ENCODE measurements around the gene CHPF.
A peak's percentile ranks its signal among the peaks of the same experiment; 100 is the strongest.

The CHPF gene

GRCh38 chr2:219549619-219550018 is 6.0 kb upstream of the CHPF start:
- DNase-seq: no peak

DNA sequence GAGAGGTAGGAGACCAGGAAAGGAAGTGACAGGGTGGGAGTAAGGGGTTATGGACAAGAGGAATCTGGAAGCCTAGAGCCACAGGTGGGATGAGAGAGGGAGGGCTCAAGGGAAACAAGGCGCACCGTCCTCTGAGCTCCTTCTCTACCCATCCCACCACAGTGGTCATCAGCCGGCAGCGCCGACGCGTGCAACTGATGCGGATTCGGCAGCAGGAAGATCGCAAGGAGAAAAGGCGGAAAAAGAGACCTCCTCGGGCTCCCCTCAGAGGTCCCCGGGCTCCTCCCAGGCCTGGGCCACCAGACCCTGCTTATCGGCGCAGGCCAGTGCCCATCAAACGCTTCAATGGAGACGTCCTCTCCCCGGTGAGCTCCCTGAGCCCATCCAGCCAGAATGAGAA is 5.4 kb upstream of the CHPF start:
- no peak for DNase-seq

GRCh38 chr2:219547621-219548020 is 4.0 kb upstream of the CHPF start:
- no peak for DNase-seq

DNA sequence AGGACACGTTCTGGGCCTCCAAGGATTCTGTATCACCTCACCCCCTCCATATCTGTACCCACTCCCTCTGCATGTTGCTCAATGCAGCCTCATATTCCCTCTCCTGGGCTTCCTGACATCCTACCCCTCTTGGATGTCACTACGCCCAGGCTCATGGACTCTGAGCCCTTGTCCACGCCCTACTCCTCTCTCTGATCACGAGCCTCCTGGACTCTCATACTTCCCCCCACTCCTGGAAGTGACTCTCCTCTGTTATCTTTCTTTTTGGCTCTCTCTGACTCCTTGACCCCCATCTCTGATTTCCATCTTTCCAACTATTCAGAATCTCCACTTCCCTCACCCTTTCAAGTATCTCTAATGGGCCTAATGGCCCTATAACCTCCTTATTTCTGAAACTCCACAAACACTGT is 2.3 kb upstream of the CHPF start:
- DNase-seq: no peak

GRCh38 chr2:219545295-219545942 is 1.8 kb upstream of the CHPF start:
- DNase-seq: no peak

DNA sequence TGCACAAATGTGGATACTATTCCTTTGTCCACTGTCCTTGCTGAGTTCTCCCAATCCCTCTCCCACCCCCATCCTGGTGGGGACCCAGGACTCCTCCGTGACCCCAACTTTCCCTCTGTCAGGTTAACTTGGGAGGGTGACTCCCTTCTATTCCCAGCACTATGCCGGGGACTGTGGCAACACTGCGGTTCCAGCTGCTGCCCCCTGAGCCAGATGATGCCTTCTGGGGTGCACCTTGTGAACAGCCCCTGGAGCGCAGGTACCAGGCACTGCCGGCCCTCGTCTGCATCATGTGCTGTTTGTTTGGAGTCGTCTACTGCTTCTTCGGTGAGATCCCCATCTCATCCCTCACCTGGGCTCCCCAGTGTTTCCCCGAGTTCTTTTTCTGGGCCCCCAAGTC is 958 bp upstream of the CHPF start:
- no peak for DNase-seq

DNA sequence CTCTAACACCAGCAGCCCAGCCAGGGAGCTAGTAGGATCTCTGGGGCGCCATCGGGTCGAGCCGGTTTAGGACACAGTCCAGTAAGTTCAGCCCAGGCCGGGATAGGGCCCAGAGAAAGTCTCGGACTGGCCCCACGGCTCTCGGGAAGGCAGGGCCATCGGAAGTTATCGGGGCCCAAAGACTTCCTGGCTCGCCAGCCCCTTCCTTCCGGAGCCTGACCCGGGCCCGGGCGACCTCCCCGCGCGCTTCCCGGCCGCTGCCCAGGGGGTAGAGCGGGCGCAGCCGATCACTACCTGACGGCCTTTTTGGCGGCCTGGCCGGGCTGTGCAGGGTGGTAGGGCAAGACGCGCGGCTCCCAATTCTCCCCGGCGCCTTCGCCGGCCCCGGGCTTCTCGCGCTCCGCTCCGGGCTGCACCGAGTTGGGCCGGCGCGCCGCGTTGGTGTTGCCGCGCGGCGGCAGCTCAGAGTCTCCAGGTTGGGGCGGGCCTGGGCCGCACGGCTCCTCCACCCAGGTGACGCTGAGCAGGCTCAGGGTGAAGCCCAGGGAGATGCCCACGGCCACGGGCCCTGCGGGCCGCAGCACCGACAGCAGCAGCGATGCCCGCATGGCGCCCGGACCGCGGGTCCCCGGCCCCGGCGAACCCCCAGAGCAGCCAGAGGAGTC is 546 bp downstream of the CHPF start:
- DNase-seq: no peak

GRCh38 chr2:219541611-219542180 is 1.9 kb downstream of the CHPF start:
- peak; percentile 77 for DNase-seq

GRCh38 chr2:219540784-219541504 is 2.7 kb downstream of the CHPF start:
- no peak for DNase-seq

DNA sequence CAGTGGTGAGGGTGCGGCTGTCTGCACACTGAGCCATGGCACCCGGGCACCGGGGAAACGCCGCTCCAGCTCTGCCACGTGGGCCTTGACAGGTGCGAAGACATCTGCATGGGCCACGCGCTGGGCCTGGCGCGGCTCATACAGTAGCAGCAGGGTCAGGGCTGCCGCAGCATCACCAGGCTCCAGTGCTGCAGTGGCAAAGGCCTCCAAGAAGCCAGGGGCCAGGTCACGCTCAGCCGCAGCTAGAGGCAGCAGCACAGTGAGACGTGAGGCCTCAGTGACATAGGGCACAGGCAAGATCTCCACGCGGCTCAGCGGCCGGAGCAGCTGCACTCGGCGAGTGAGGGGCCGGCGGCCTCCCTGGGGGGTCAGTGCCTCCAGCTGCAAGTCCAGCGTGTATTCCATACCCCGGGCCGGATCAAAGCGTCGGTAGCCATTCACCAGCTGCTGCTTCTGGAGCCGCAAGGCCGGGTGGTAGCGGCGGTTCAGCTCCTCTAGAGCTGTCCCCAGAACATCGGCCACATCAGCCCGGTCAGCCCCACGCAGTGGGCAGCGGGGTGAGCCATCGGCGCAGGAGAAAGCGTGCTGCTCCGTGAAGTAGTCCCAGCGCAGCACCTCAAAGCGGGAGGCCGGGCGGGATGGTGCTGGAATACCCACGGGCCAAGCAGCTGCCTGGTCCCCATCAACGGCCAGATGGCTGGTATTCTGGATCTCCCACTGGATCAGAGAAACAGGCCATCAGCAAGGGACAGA is 3.5 kb downstream of the CHPF start:
- no peak for DNase-seq

DNA sequence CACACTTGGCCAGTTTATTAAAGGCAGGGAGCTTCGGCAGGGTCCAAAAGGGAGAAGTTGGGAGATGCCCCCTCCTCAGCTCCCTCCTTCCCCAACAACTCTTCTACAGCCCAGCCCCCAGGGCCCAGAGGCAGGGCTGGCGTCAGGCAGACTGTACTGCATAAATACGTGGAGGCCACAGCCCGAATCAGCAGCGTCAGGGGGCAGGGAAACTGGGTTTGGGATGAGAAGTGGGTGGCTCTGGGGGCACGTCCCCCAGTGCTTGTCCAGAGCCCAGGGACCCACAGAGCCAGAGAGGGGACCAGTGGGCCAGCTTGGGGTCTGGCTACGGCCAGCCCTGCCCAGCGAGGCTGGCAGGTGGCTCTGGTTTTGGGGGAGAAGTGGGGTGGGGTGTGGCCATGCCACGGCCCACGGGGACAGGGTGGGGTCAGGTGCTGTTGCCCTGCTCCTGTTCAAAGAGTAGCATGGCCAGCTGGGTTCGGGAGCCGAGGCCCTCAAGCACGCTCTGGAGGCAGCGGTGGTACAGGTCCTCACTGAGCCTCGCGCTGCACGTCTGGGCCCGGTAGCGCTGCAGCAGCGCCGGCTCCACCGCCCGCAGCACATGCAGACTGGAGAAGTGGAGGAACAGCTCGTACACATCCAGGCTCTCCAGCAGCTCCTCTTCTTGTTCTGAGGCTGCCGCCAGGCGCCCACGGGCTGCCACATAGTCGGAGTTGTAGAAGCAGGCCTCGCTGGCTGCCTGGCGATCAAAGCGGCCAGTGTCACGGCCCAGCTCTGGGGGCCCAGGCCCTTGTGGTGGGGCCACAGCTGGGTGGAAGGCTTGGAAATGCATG is 4.4 kb downstream of the CHPF start:
- DNase-seq: no peak

GRCh38 chr2:219538504-219538951 is 5.1 kb downstream of the CHPF start:
- DNase-seq: no peak

DNA sequence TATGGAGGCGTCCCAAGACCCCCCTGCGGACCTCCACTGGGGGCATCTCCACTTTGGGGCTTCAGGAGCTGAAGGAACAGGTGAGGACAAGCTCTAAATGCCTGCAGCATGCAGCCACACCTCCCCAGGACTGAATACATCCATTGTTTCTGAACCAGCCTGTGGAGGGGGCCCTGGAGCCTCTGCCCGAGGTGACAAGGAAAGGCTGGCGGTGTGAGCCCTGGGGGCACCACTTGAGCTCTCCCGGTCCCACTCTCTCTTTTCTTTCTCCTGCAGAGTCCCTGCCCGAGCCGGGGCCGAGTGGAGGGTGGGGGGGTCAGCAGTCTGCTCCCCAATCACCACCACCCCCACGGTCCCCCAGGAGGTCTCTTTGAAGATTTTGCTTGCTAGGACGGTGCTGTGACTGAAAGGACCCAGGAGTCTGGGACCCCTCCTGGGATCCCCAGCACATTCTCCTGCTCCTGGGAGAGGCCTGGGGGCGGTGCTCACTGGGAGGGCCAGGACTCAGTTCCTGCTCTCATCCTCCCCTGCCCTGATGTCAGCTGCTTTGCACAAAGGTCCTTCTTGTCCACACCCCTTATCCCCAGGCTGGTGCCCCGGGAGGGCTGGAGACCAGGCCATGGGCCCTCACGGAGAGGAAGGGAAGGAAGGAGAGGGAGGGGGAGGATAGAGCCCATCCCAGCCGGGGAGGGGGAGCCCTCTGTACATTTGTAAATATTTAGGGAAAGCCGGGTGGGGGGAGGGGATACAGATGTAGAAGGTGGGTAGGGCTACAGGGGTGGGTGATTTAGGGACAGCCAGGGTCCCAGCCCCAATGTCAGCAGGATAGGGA is 5.7 kb downstream of the CHPF start:
- no peak for DNase-seq

DNA sequence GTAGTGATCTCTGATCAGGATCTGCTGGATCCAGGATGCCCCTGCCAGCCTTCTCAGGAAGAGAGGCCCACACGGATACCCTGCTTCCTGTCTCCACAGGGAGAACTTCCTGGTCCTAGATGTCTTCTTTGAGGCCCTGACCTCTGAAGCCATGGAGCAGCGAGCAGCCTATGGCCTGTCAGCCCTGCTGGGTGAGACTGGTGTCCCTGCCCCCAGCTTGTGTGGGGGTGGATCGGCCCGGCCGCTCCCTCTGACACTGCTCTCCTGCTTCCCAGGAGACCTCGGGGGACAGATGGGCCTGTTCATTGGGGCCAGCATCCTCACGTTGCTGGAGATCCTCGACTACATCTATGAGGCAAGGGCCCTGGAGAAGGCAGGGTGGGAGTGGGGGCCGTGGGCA is 6.6 kb downstream of the CHPF start:
- no peak for DNase-seq

DNA sequence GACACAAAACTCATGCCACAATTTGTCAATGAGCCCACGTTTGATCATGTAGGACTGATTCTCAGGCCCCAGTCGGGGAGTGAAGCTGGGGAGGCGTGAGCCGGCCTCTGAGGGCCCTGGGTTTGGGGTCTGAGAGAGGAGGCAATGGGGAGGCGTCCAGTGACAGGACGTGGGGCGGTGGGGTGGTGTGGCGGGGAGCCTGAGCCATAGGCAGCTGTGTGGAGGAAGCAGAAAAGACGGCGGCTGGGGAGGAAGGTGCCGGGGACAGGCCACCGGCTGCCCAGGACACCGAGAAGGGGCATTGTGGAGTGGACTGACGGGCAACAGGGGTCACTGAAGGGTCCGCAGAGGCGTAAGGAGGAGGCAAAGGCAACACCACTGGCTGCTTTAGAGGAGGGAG is 7.2 kb downstream of the CHPF start:
- no peak for DNase-seq

DNA sequence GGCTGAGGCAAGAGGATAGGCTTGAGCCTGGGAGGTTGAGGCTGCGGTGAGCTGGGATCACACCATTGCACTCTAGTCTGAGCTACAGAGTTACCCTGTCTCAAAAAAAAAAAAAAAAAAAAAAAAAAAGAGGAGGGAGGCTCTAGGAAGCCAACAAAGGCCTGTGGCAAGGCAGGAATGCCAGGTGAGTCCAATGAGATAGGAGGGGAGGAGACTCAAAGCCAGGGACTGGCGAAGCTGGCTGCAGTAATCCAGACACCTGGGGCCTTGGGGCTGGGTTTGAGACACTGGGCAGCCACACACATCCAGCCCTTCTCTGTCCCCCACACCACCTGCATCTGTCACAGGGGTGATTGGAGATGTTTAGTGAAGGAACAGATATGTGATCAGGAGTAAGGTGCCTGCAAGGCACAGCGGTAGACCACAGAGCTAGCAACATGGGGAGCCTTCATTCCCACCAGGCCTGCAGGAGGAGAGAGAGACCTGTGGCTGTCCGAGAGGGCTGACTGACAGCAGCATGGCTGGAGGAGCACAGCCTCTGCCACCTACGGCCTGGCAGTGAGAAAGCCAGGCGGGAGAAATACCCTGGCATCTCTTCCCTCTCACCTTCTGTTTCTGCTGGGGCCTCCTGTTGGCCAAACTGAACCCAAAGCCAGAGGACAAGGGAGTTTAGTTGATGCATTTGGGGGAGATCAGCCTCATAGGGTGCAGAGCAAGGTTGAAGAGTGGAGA is 9.5 kb downstream of the CHPF start:
- no peak for DNase-seq

- no peak for DNase-seq
These were observed 11.3 kb downstream of the CHPF start for GRCh38 chr2:219532378-219532649.

GRCh38 chr2:219531639-219532377 is 11.8 kb downstream of the CHPF start:
- DNase-seq: no peak

- peak; percentile 79 for DNase-seq
These were observed 13.3 kb downstream of the CHPF start for GRCh38 chr2:219530048-219530963.

Measured in activated CD4-positive, alpha-beta T cell treated with anti-CD3 and anti-CD28 coated beads for 1 hour (primary cell).